CD14-positive monocyte (primary cell): Measurements from ENCODE around the gene FAM47E. TPM values are rescaled to one million over a fixed set of nuclear protein-coding genes. Genes with fewer than 3 reads are reported as not detected.

ENCODE experiments used
- DNase-seq, 3 donors: peaks; one replicate each; pipeline ENCODE4 v3.0.0-alpha.2; 2011 to 2022
- H2AFZ ChIP-seq: 2 replicates; pipeline ENCODE4 v1.6.0; 2012; ENCODE audit warnings: mild to moderate bottlenecking, low read depth, low read length, inconsistent platforms; ENCODE audit not compliant: insufficient read depth, poor library complexity, severe bottlenecking
- H3K27ac ChIP-seq, 2 donors: 1 replicate in 1 of 2; 2 replicates in 1 of 2; pipeline ENCODE4 v1.5.1; 2012 to 2013; ENCODE audit warnings: low read length in 2 of 2, control low read depth in 1 of 2, inconsistent platforms in 1 of 2, low read depth in 1 of 2, mild to moderate bottlenecking in 1 of 2
- H3K27me3 ChIP-seq, 2 donors: one replicate each; pipeline versions ENCODE4 v1.6.0 to v1.6.1; 2011 to 2013; ENCODE audit warnings: low read length in 2 of 2; ENCODE audit not compliant: control insufficient read depth in 2 of 2, insufficient read depth in 2 of 2
- H3K36me3 ChIP-seq, 2 donors: replicated peaks in 1 of 2; 1 replicate in 1 of 2; 2 replicates in 1 of 2; pipeline versions ENCODE4 v1.5.1 to v1.6.1; 2012 to 2013; ENCODE audit warnings: low read length in 2 of 2, control low read depth in 1 of 2, inconsistent platforms in 1 of 2, mild to moderate bottlenecking in 1 of 2; ENCODE audit not compliant: insufficient read depth in 2 of 2, control insufficient read depth in 1 of 2
- H3K4me1 ChIP-seq, 2 donors: 1 replicate in 1 of 2; 2 replicates in 1 of 2; pipeline versions ENCODE4 v1.5.1 to v1.6.1; 2012 to 2013; ENCODE audit warnings: low read length in 2 of 2, control low read depth in 1 of 2, inconsistent platforms in 1 of 2, mild to moderate bottlenecking in 1 of 2, moderate library complexity in 1 of 2; ENCODE audit not compliant: insufficient read depth in 2 of 2, control insufficient read depth in 1 of 2
- H3K4me2 ChIP-seq: replicated peaks from 2 replicates; pipeline ENCODE3; 2012; ENCODE audit warnings: low read length, moderate library complexity, mild to moderate bottlenecking; ENCODE audit not compliant: poor library complexity, severe bottlenecking; ENCODE audit errors: extremely low read depth
- H3K4me3 ChIP-seq, 3 experiments: fragments of 200-600 bp in 1 of 3; sonication (generic) in 1 of 3; replicated peaks in 1 of 3; 1 replicate in 2 of 3; 2 replicates in 1 of 3; pipeline ENCODE4 v1.5.1; 2011 to 2013; ENCODE audit warnings: low read length in 3 of 3, mild to moderate bottlenecking in 3 of 3, control low read depth in 2 of 3, low read depth in 2 of 3, inconsistent platforms in 1 of 3, moderate library complexity in 1 of 3
- H3K79me2 ChIP-seq: 2 replicates; pipeline ENCODE4 v1.6.0; 2012; ENCODE audit warnings: mild to moderate bottlenecking, control low read depth, inconsistent platforms, low read length, moderate library complexity; ENCODE audit not compliant: insufficient read depth
- H3K9ac ChIP-seq: 2 replicates; pipeline ENCODE4 v1.6.0; 2017; ENCODE audit warnings: low read length, mild to moderate bottlenecking; ENCODE audit not compliant: insufficient read depth, poor library complexity, severe bottlenecking
- H3K9me3 ChIP-seq, 2 donors: replicated peaks in 1 of 2; 1 replicate in 1 of 2; 2 replicates in 1 of 2; pipeline versions ENCODE4 v1.5.1 to v1.6.1; 2012 to 2013; ENCODE audit warnings: low read length in 2 of 2, control low read depth in 1 of 2; ENCODE audit not compliant: control insufficient read depth in 1 of 2, insufficient read depth in 1 of 2
- H4K20me1 ChIP-seq: 2 replicates; pipeline ENCODE4 v1.6.0; 2012; ENCODE audit warnings: mild to moderate bottlenecking, low read length, control low read depth, moderate library complexity; ENCODE audit not compliant: insufficient read depth
- H3K27ac Mint-ChIP-seq, 7 donors: one replicate each; pipeline ENCODE4 v1.8.0; 2020; ENCODE audit warnings: mild to moderate bottlenecking in 7 of 7, mixed read lengths in 7 of 7, moderate library complexity in 6 of 7, inconsistent platforms in 2 of 7
- H3K27me3 Mint-ChIP-seq, 3 donors: one replicate each; pipeline ENCODE4 v1.8.0; 2021 to 2022; ENCODE audit warnings: low read depth in 3 of 3, mild to moderate bottlenecking in 3 of 3, mixed read lengths in 3 of 3, moderate library complexity in 3 of 3, inconsistent platforms in 1 of 3
- H3K36me3 Mint-ChIP-seq, 2 donors: one replicate each; pipeline ENCODE4 v1.8.0; 2020; ENCODE audit warnings: mixed read lengths in 2 of 2, inconsistent platforms in 1 of 2, mild to moderate bottlenecking in 1 of 2
- H3K4me1 Mint-ChIP-seq: one replicate; pipeline ENCODE4 v1.8.0; 2020; ENCODE audit warnings: mild to moderate bottlenecking, mixed read lengths
- H3K4me3 Mint-ChIP-seq, 2 donors: one replicate each; pipeline ENCODE4 v1.8.0; 2020; ENCODE audit warnings: mild to moderate bottlenecking in 2 of 2, mixed read lengths in 2 of 2, moderate library complexity in 1 of 2
- H3K9me3 Mint-ChIP-seq, 7 donors: one replicate each; pipeline ENCODE4 v1.8.0; 2020 to 2022; ENCODE audit warnings: mixed read lengths in 7 of 7, mild to moderate bottlenecking in 6 of 7, moderate library complexity in 6 of 7, inconsistent platforms in 2 of 7
- CTCF ChIP-seq: fragments of 200-600 bp; IDR thresholded peaks from one replicate; pipeline ENCODE4 v1.8.0; 2022; ENCODE audit warnings: antibody characterized with exemption, mild to moderate bottlenecking
- WGBS: methylation state at CpG from one replicate; pipeline ENCODE4 v1.1.5; 2013; ENCODE audit warnings: missing lambda C conversion rate; ENCODE audit not compliant: insufficient coverage; 5-methylcytosine and 5-hydroxymethylcytosine counted together
- intact Hi-C, 2 donors: fragments of 100-400 bp; cut with micrococcal nuclease; formaldehyde crosslinking; loops; one replicate each; pipeline versions ENCODE4 v1.15.0 to v1.15.1; 2023
- polyA plus RNA-seq, 3 donors: library from polyadenylated mRNA; depleted of rRNA in 1 of 3; unstranded in 2 of 3; stranded (reverse) in 1 of 3; fragments of 300-500 nt in 2 of 3; fragments of >200 nt in 1 of 3; fragmentation: Illumina TruSeq in 2 of 3; gene quantifications; 1 replicate in 2 of 3; 2 replicates in 1 of 3; pipeline ENCODE4 v1.2.3, GENCODE V29; 2012 to 2021

The FAM47E gene
- polyA plus RNA-seq, 3 donors = 0.31 TPM; not detected in 2

GRCh38 chr4:76210452-76210851 is 41.1 kb upstream of the FAM47E start:
- peak overlapping the region; percentile 34 for H2AFZ ChIP-seq
- peak overlapping the region; percentile 1 to 93 (median 39) for H3K4me3 ChIP-seq
- H3K4me1 ChIP-seq = peaks cover 63 to 69% of the 10 kb centered on the region in 2 donors
- Mint-ChIP-seq H3K27me3 (peaks cover 0 to 4% (median 0%) of the 10 kb centered on the region in 3 donors), H3K4me1 (peaks cover 74% of the 10 kb centered on the region), H3K27ac (peak overlapping the region; percentile 82 to 97 (median 92)), H3K4me3 (peak overlapping the region; percentile 68 to 86), H3K36me3 (peaks cover 3 to 4% of the 10 kb centered on the region in 2 donors), H3K9me3 (peaks cover 0 to 2% (median 0%) of the 10 kb centered on the region in 7 donors)
- peak overlapping the region; percentile 8 to 98 for H3K27ac ChIP-seq
- peak overlapping the region; percentile 5 for H3K9ac ChIP-seq
- no peak for TF ChIP-seq CTCF
- no peaks in the 10 kb centered on the region for H3K27me3 ChIP-seq
- peak overlapping the region; percentile 86 for H3K4me2 ChIP-seq
- H3K9me3 ChIP-seq = no peaks in the 10 kb centered on the region
- no peaks in the 10 kb centered on the region for H3K36me3 ChIP-seq
- peaks cover 84% of the 10 kb centered on the region for H3K79me2 ChIP-seq
- intact Hi-C loops = loop anchor here (5.0 to 10.0 kb wide), 3 partner anchors 94 to 944 kb away; partner anchors contain the start of genes CCNG2 (in 1 of the 2), PPEF2 (in 1 of the 2) and STBD1 (in 1 of the 2)
- DNase-seq = peak in 2 of 3 donors; percentile 46 to 53
- peaks cover 63% of the 10 kb centered on the region for H4K20me1 ChIP-seq
- 0% methylated on average over 2 of the region's 4 CpGs for WGBS

GRCh38 chr4:76211769-76212708 is 39.5 kb upstream of the FAM47E start:
- no peaks in the 10 kb centered on the region for H3K9me3 ChIP-seq
- peaks cover 68% of the 10 kb centered on the region for H3K79me2 ChIP-seq
- Mint-ChIP-seq H3K27me3 (peaks cover 0 to 4% (median 0%) of the 10 kb centered on the region in 3 donors), H3K36me3 (peaks cover 3 to 4% of the 10 kb centered on the region in 2 donors), H3K4me3 (peak overlapping the region; percentile 93 to 96), H3K9me3 (peaks cover 0 to 2% (median 0%) of the 10 kb centered on the region in 7 donors), H3K27ac (peak overlapping the region; percentile 88 to 98 (median 96)), H3K4me1 (peaks cover 86% of the 10 kb centered on the region)
- H3K4me3 ChIP-seq = peak overlapping the region; percentile 92 to 93 (median 92)
- intact Hi-C loops = loop anchor here (2.0 to 10.0 kb wide), 4 partner anchors 13 to 943 kb away; partner anchors contain the start of genes CCNG2 (in 1 of the 2), PPEF2 (in 1 of the 2) and STBD1 (in 1 of the 2)
- H3K4me2 ChIP-seq = peak overlapping the region; percentile 86
- H3K27me3 ChIP-seq = no peaks in the 10 kb centered on the region
- DNase-seq = no peak
- peak overlapping the region; percentile 95 for H3K9ac ChIP-seq
- TF ChIP-seq CTCF = no peak
- H2AFZ ChIP-seq = peak overlapping the region; percentile 90
- H4K20me1 ChIP-seq = peaks cover 47% of the 10 kb centered on the region
- 83% methylated on average over 2 of the region's 6 CpGs for WGBS
- H3K27ac ChIP-seq = peak overlapping the region in 1 of 2 donors; percentile 98
- no peaks in the 10 kb centered on the region for H3K36me3 ChIP-seq
- peaks cover 74 to 83% of the 10 kb centered on the region in 2 donors for H3K4me1 ChIP-seq
